ENCODE measurements around the gene KRTAP21-3.

The KRTAP21-3 gene

DNA sequence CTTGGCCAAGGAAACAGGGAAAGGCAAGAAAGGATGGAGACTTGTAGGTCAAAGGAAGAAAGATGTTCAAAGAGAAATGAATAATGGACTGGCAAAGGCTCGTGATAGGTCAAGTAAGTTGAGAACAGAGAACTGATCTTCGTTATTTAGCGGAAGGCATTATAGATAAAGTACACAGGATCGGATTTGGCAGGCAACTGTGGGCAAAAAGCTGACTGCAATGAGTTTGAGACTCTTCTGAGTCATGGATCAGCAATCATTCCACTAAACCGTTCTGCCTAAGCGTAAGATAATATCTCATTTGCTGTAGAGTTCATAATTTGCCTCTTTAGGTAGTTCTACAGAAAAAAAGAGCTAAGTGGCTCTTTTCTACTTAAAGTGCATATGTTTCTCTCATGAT is 34.1 kb downstream of the KRTAP21-3 start:
- ATAC-seq, result peak; percentile 39; the same call in 1 of the 3 replicates
- TF ChIP-seq, protein P1, sequence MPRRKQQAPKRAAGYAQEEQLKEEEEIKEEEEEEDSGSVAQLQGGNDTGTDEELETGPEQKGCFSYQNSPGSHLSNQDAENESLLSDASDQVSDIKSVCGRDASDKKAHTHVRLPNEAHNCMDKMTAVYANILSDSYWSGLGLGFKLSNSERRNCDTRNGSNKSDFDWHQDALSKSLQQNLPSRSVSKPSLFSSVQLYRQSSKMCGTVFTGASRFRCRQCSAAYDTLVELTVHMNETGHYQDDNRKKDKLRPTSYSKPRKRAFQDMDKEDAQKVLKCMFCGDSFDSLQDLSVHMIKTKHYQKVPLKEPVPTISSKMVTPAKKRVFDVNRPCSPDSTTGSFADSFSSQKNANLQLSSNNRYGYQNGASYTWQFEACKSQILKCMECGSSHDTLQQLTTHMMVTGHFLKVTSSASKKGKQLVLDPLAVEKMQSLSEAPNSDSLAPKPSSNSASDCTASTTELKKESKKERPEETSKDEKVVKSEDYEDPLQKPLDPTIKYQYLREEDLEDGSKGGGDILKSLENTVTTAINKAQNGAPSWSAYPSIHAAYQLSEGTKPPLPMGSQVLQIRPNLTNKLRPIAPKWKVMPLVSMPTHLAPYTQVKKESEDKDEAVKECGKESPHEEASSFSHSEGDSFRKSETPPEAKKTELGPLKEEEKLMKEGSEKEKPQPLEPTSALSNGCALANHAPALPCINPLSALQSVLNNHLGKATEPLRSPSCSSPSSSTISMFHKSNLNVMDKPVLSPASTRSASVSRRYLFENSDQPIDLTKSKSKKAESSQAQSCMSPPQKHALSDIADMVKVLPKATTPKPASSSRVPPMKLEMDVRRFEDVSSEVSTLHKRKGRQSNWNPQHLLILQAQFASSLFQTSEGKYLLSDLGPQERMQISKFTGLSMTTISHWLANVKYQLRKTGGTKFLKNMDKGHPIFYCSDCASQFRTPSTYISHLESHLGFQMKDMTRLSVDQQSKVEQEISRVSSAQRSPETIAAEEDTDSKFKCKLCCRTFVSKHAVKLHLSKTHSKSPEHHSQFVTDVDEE (CRISPR knock-in tag; IDR thresholded peaks at IDR 0.05), result no peak
- TF ChIP-seq ZFP3 (CRISPR knock-in tag; IDR thresholded peaks at IDR 0.05) (no peak), ZFP30 (CRISPR knock-in tag; IDR thresholded peaks at IDR 0.05) (no peak)

- no peak for ATAC-seq
Observed at GRCh38 chr21:30680586-30680985, 38.0 kb downstream of the KRTAP21-3 start.

GRCh38 chr21:30676737-30677136 is 41.8 kb downstream of the KRTAP21-3 start:
- no peak for ATAC-seq
- TF ChIP-seq ZNF8 (CRISPR knock-in tag; IDR thresholded peaks at IDR 0.05), result no peak
- TF ChIP-seq SNAI2 (CRISPR knock-in tag; IDR thresholded peaks at IDR 0.05), result no peak
- no peak for TF ChIP-seq TOX (CRISPR knock-in tag; IDR thresholded peaks at IDR 0.05; ENCODE audit: borderline replicate concordance)
- TF ChIP-seq BACH2 (CRISPR knock-in tag; IDR thresholded peaks at IDR 0.05; ENCODE audit: borderline replicate concordance), result no peak
- no peak for TF ChIP-seq ZC3H10 (CRISPR knock-in tag; IDR thresholded peaks at IDR 0.05)
- TF ChIP-seq ISL1 (CRISPR knock-in tag; IDR thresholded peaks at IDR 0.05), result no peak
- TF ChIP-seq PATZ1 (CRISPR knock-in tag; IDR thresholded peaks at IDR 0.05; ENCODE audit: borderline replicate concordance), result no peak
- TF ChIP-seq GLIS3 (CRISPR knock-in tag; IDR thresholded peaks at IDR 0.05), result no peak
- TF ChIP-seq CSRNP3 (CRISPR knock-in tag; IDR thresholded peaks at IDR 0.05), result no peak
- no peak for TF ChIP-seq ZFP3 (CRISPR knock-in tag; IDR thresholded peaks at IDR 0.05)
- TF ChIP-seq ARNTL (CRISPR knock-in tag; IDR thresholded peaks at IDR 0.05; ENCODE audit: borderline replicate concordance, low read depth), result no peak
- no peak for TF ChIP-seq CREB5 (CRISPR knock-in tag; IDR thresholded peaks at IDR 0.05; ENCODE audit: low read depth)
- TF ChIP-seq RARB (CRISPR knock-in tag; IDR thresholded peaks at IDR 0.05), result no peak

More at GRCh38 chr21:30680586-30680985, 38.0 kb downstream of the KRTAP21-3 start:
- TF ChIP-seq GLIS3 (CRISPR knock-in tag; IDR thresholded peaks at IDR 0.05) (no peak), ZFP30 (CRISPR knock-in tag; IDR thresholded peaks at IDR 0.05) (no peak), SNAI2 (CRISPR knock-in tag; IDR thresholded peaks at IDR 0.05) (no peak), OSR1 (CRISPR knock-in tag; IDR thresholded peaks at IDR 0.05) (no peak), PATZ1 (CRISPR knock-in tag; IDR thresholded peaks at IDR 0.05; ENCODE audit: borderline replicate concordance) (no peak), PPARA (CRISPR knock-in tag; IDR thresholded peaks at IDR 0.05; ENCODE audit: borderline replicate concordance) (no peak), ZNF565 (CRISPR knock-in tag; conservative IDR thresholded peaks at IDR 0.05; ENCODE audit: low read depth) (no peak), CSRNP3 (CRISPR knock-in tag; IDR thresholded peaks at IDR 0.05) (no peak), ZNF70 (CRISPR knock-in tag; IDR thresholded peaks at IDR 0.05) (no peak), RARB (CRISPR knock-in tag; IDR thresholded peaks at IDR 0.05) (no peak), TCF4 (CRISPR knock-in tag; IDR thresholded peaks at IDR 0.05; ENCODE audit: borderline replicate concordance) (no peak)
- TF ChIP-seq, protein P1 (CRISPR knock-in tag; IDR thresholded peaks at IDR 0.05), result no peak

Measured in SK-N-SH treated with all-trans-retinoic acid at 6 μM for 48 hours (cell line).